ENCODE data around the gene DOCK3. TPM values are rescaled to one million over a fixed set of nuclear protein-coding genes. Genes with fewer than 3 reads are reported as not detected.

Gene DOCK3
- polyA plus RNA-seq, 2 of the 4 experiments (the other 2 are of a cell fraction), result 0.40 to 0.46 TPM

- TF ChIP-seq REST (IDR thresholded peaks at IDR 0.05) (no peak), EP300 (IDR thresholded peaks at IDR 0.05) (no peak), SREBF2 (IDR thresholded peaks at IDR 0.05) (no peak), JUNB (IDR thresholded peaks at IDR 0.05) (no peak), ZC3H11A (IDR thresholded peaks at IDR 0.05) (no peak), FOSB (CRISPR knock-in tag; IDR thresholded peaks at IDR 0.05) (no peak)
These were observed 699.7 kb downstream of the DOCK3 start (continued) for GRCh38 chr3:51374456-51374855.

- ChIA-PET POLR2A (no interaction called here), CTCF (interaction anchor here (0.8 to 13.9 kb wide), 4 partner anchors 274 to 758 kb away, joined by 3 to 115 read pairs (median 7); partner anchors contain the start of gene MAPKAPK3)
- no peak overlapping the region for H3K27ac ChIP-seq
- DNase-seq (ENCODE audit: low read depth in 1 of 2, low spot score in 1 of 2), result no peak
- no peak overlapping the region for H3K4me3 ChIP-seq
- TF ChIP-seq ZC3H11A (IDR thresholded peaks at IDR 0.05) (no peak), HES2 (IDR thresholded peaks at IDR 0.05) (no peak), NR3C1 (IDR thresholded peaks at IDR 0.05) (no peak), CHD4 (IDR thresholded peaks at IDR 0.05; ENCODE audit: borderline replicate concordance) (no peak), HOXB13 (CRISPR knock-in tag; IDR thresholded peaks at IDR 0.05; ENCODE audit: low read depth) (no peak), RAD21 (conservative IDR thresholded peaks at IDR 0.05 in 1 of 2, IDR thresholded peaks at IDR 0.05 in 1 of 2) (no peak), BHLHE40 (IDR thresholded peaks at IDR 0.05; ENCODE audit: low read depth, low read length) (no peak), EHMT2 (IDR thresholded peaks at IDR 0.05; ENCODE audit: low read depth) (no peak), JUNB (IDR thresholded peaks at IDR 0.05) (no peak), GATA3 (IDR thresholded peaks at IDR 0.05; ENCODE audit: borderline replicate concordance) (no peak), BCL3 (IDR thresholded peaks at IDR 0.05) (no peak), CTCF (IDR thresholded peaks at IDR 0.05) (no peak), ZNF302 (CRISPR knock-in tag; IDR thresholded peaks at IDR 0.05) (no peak), CHD2 (IDR thresholded peaks at IDR 0.05; ENCODE audit: low read length, partially characterized antibody) (no peak), RFX5 (IDR thresholded peaks at IDR 0.05) (no peak), PHF8 (IDR thresholded peaks at IDR 0.05; ENCODE audit: borderline replicate concordance, low read depth) (no peak), HOXA7 (CRISPR knock-in tag; IDR thresholded peaks at IDR 0.05) (no peak), SREBF2 (IDR thresholded peaks at IDR 0.05) (no peak), MAZ (IDR thresholded peaks at IDR 0.05; ENCODE audit: borderline replicate concordance, low read depth, low read length) (no peak)
- H3K4me1 ChIP-seq, result no peaks in the 10 kb centered on the region
- H3K4me2 ChIP-seq, result no peak overlapping the region
- no peak for FAIRE-seq
- ATAC-seq, result no peak
- no peaks in the 10 kb centered on the region for H3K9me3 ChIP-seq
These were observed 700.4 kb downstream of the DOCK3 start for GRCh38 chr3:51375136-51375535.

Data from A549 (cell line).